ENCODE measurements around the gene MYL3.

Gene MYL3

DNA sequence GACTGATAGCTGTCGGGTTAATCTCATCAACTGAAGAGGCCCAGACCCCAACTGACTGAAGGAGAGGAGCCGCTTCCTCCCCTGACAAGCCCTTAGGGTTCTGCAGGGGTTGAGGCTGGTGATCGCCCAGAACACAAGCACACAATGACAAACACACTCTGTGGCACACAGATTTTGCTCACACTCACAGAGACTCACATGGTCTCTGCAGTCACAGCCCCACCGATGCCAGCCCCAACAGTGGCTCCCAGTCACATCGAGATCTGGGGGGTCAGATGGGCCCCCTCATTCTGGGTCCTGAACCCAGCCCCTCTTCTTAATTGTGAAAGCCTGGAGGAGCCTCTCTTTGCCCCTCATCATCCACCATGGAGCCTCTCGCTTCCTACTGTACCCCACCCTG lies 31.0 kb upstream of the MYL3 start:
- Histone ChIP-seq H3K9me3 (ENCODE audit: control insufficient read depth, insufficient read depth, low read length) (no peaks in the 10 kb centered on the region), H3K36me3 (ENCODE audit: insufficient read depth, low read length) (no peaks in the 10 kb centered on the region), H3K9ac (ENCODE audit: low read depth, low read length) (no peak overlapping the region), H3K4me1 (ENCODE audit: insufficient read depth, low read length) (peaks cover 18% of the 10 kb centered on the region)

GRCh38 chr3:46893763-46894162 lies 30.5 kb upstream of the MYL3 start:
- H3K9me3 ChIP-seq (ENCODE audit: control insufficient read depth, insufficient read depth, low read length) = no peaks in the 10 kb centered on the region
- no peaks in the 10 kb centered on the region for H3K36me3 ChIP-seq (ENCODE audit: insufficient read depth, low read length)
- no peak overlapping the region for H3K9ac ChIP-seq (ENCODE audit: low read depth, low read length)
- H3K4me1 ChIP-seq (ENCODE audit: insufficient read depth, low read length) = peaks cover 23% of the 10 kb centered on the region

DNA sequence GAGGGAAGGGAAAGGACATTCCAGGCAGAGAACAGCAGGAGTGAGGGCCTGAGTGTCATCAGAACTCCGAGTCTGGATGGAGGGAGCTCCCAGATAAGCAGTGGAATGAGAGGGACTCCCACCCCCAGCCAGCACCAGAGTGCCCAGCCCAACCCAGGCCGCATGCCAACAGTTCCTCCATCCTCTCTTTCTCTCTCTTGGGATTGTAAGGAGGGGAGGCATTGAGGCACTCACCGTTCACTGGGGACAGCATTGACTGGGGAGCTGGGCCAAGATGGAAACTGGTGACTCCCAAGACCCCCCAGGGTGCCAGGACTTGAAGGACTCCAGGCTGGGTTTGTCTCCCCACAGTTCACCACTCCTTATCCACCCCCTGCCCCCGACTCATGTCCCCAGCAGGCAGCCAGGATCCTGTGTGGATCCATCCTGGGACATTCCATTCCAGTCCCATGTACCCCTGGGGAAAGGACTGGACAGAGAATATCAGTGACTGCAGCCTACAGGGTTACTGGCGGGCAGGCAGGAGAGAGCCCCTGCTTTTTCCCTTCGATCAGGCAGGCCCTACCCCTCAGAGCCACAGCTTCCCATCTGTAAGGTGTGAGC lies 30.0 kb upstream of the MYL3 start:
- Histone ChIP-seq H3K36me3 (ENCODE audit: insufficient read depth, low read length) (no peaks in the 10 kb centered on the region), H3K9ac (ENCODE audit: low read depth, low read length) (peak overlapping the region; percentile 68; the same call in 1 of the 2 replicates), H3K9me3 (ENCODE audit: control insufficient read depth, insufficient read depth, low read length) (no peaks in the 10 kb centered on the region)

GRCh38 chr3:46892285-46893145 lies 29.3 kb upstream of the MYL3 start:
- H3K9ac ChIP-seq (ENCODE audit: low read depth, low read length) = peak overlapping the region; percentile 68; the same call in 1 of the 2 replicates
- H3K4me1 ChIP-seq (ENCODE audit: insufficient read depth, low read length) = peaks cover 35% of the 10 kb centered on the region
- H3K36me3 ChIP-seq (ENCODE audit: insufficient read depth, low read length) = no peaks in the 10 kb centered on the region
- no peaks in the 10 kb centered on the region for H3K9me3 ChIP-seq (ENCODE audit: control insufficient read depth, insufficient read depth, low read length)

More for the DNA sequence above, 30.0 kb upstream of the MYL3 start:
- peaks cover 28% of the 10 kb centered on the region for H3K4me1 ChIP-seq (ENCODE audit: insufficient read depth, low read length)

- no peaks in the 10 kb centered on the region for H3K9me3 ChIP-seq (ENCODE audit: control insufficient read depth, insufficient read depth, low read length)
- no peaks in the 10 kb centered on the region for H3K36me3 ChIP-seq (ENCODE audit: insufficient read depth, low read length)
- no peak overlapping the region for H3K9ac ChIP-seq (ENCODE audit: low read depth, low read length)
- H3K4me1 ChIP-seq (ENCODE audit: insufficient read depth, low read length) = peaks cover 38% of the 10 kb centered on the region
Observed at GRCh38 chr3:46891132-46891531, 27.9 kb upstream of the MYL3 start.

GRCh38 chr3:46890132-46890531 lies 26.9 kb upstream of the MYL3 start:
- Histone ChIP-seq H3K9ac (ENCODE audit: low read depth, low read length) (no peak overlapping the region), H3K9me3 (ENCODE audit: control insufficient read depth, insufficient read depth, low read length) (no peaks in the 10 kb centered on the region), H3K4me1 (ENCODE audit: insufficient read depth, low read length) (peaks cover 41% of the 10 kb centered on the region), H3K36me3 (ENCODE audit: insufficient read depth, low read length) (no peaks in the 10 kb centered on the region)

DNA sequence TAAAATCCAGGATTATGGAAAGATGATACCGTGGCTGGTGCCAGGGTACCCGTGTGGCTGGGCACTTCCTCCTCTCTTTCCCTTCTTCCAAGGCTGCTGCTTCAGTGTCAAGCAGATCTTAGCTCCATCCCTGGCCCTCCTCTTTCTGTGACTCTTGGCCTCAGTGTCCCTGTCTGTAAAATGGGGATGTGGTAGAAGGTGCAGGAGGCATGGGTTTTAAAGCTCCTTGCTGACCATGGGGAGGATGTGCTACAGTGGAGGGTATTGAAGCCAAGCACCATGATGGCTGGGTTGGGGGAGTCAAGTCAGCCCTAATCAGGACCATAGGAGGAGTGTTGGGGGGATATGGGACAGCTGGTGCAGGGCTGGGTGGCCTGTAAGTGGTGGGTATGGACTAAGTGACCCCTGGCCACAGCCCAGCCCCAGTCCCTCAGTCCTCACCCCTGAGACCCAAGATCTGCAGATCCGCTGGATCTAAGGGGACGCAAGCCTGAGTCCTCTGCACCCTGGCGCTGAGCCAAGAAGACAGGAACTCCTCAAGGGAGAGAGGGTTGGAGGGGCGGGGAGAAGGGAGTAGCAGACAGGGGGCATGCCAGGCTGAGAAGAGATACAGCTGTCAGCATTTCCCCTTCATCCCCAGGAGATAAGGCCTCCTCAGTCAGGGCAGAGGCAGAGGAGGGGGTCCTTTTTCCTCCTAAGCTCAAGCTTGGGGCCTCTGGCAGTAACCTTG lies 26.3 kb upstream of the MYL3 start:
- Histone ChIP-seq H3K4me1 (ENCODE audit: insufficient read depth, low read length) (peaks cover 46% of the 10 kb centered on the region), H3K9me3 (ENCODE audit: control insufficient read depth, insufficient read depth, low read length) (no peaks in the 10 kb centered on the region), H3K36me3 (ENCODE audit: insufficient read depth, low read length) (no peaks in the 10 kb centered on the region), H3K9ac (ENCODE audit: low read depth, low read length) (no peak overlapping the region)

- H3K9ac ChIP-seq (ENCODE audit: low read depth, low read length) = no peak overlapping the region
- no peaks in the 10 kb centered on the region for H3K9me3 ChIP-seq (ENCODE audit: control insufficient read depth, insufficient read depth, low read length)
- no peaks in the 10 kb centered on the region for H3K36me3 ChIP-seq (ENCODE audit: insufficient read depth, low read length)
- H3K4me1 ChIP-seq (ENCODE audit: insufficient read depth, low read length) = peaks cover 55% of the 10 kb centered on the region
Observed at GRCh38 chr3:46888705-46889104, 25.5 kb upstream of the MYL3 start.

- Histone ChIP-seq H3K4me1 (ENCODE audit: insufficient read depth, low read length) (peaks cover 50% of the 10 kb centered on the region), H3K9ac (ENCODE audit: low read depth, low read length) (no peak overlapping the region), H3K9me3 (ENCODE audit: control insufficient read depth, insufficient read depth, low read length) (no peaks in the 10 kb centered on the region), H3K36me3 (ENCODE audit: insufficient read depth, low read length) (no peaks in the 10 kb centered on the region)
Observed at GRCh38 chr3:46887980-46888494, 24.8 kb upstream of the MYL3 start.

DNA sequence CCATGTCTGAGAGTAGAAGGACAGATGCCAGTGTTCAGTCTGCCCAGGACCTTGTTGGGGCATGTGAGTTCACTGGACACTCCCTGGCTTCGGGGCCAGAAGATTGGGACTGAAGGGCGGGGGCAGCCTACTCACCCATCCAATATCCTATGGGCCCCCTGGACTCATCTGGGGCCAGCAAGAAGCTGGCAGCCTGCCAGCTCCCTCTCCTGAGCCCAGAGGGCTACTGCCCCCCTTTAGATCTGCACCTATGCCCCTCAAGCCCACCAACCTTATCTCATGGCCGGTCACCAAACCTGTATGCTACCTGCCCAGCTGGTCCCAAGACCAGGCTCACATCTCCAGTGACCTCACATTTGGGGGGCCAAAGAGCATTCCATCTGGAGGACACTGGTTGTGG lies 22.4 kb upstream of the MYL3 start:
- Histone ChIP-seq H3K9me3 (ENCODE audit: control insufficient read depth, insufficient read depth, low read length) (no peaks in the 10 kb centered on the region), H3K4me1 (ENCODE audit: insufficient read depth, low read length) (peaks cover 49% of the 10 kb centered on the region), H3K36me3 (ENCODE audit: insufficient read depth, low read length) (no peaks in the 10 kb centered on the region), H3K9ac (ENCODE audit: low read depth, low read length) (no peak overlapping the region)

- H3K9me3 ChIP-seq (ENCODE audit: control insufficient read depth, insufficient read depth, low read length) = no peaks in the 10 kb centered on the region
- H3K9ac ChIP-seq (ENCODE audit: low read depth, low read length) = no peak overlapping the region
- peaks cover 46% of the 10 kb centered on the region for H3K4me1 ChIP-seq (ENCODE audit: insufficient read depth, low read length)
- no peaks in the 10 kb centered on the region for H3K36me3 ChIP-seq (ENCODE audit: insufficient read depth, low read length)
Observed at GRCh38 chr3:46884929-46885328, 21.7 kb upstream of the MYL3 start.

- H3K9me3 ChIP-seq (ENCODE audit: control insufficient read depth, insufficient read depth, low read length) = no peaks in the 10 kb centered on the region
- H3K9ac ChIP-seq (ENCODE audit: low read depth, low read length) = no peak overlapping the region
- H3K4me1 ChIP-seq (ENCODE audit: insufficient read depth, low read length) = peaks cover 41% of the 10 kb centered on the region
- H3K36me3 ChIP-seq (ENCODE audit: insufficient read depth, low read length) = no peaks in the 10 kb centered on the region
Observed at GRCh38 chr3:46884427-46884826, 21.2 kb upstream of the MYL3 start.

- no peaks in the 10 kb centered on the region for H3K36me3 ChIP-seq (ENCODE audit: insufficient read depth, low read length)
- H3K9ac ChIP-seq (ENCODE audit: low read depth, low read length) = peak overlapping the region; percentile 54; the same call in 1 of the 2 replicates
- peaks cover 38% of the 10 kb centered on the region for H3K4me1 ChIP-seq (ENCODE audit: insufficient read depth, low read length)
- no peaks in the 10 kb centered on the region for H3K9me3 ChIP-seq (ENCODE audit: control insufficient read depth, insufficient read depth, low read length)
Observed at GRCh38 chr3:46883830-46884185, 20.6 kb upstream of the MYL3 start.

DNA sequence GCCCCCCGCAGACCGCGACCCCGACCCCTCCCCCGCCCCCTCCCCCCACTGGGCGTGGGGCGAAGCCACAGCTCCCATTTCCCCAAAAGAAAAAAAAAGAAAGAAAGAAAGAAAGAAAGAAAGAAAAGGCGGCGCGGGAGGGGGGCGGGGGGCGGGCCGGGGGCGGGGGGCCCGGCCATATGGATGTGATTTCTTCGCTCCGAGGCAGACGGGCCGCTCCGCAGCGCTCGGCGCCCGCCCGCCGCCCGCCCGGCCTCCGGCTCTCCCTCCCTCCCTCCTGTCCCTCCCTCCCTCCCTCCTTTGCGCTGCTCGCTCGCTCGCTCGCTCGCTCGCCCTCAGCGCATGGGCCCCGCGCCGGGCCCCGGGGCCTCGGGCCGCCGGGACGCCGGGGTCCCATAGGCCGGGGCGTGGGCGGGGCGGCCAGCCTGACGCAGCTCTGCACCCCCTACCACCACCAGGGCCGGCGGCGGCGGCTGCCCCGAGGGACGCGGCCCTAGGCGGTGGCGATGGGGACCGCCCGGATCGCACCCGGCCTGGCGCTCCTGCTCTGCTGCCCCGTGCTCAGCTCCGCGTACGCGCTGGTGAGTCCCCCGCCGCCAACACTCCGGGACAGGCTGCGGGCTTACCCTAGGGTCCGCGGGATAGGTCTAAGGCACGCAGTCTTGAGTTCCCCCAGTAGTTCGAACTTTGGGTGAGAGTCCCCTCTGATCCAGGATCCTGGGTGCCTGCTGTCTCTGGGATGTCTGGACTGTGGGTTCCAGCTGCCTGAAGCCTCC lies 20.0 kb upstream of the MYL3 start:
- peak overlapping the region; percentile 54; the same call in 1 of the 2 replicates for H3K9ac ChIP-seq (ENCODE audit: low read depth, low read length)
- H3K9me3 ChIP-seq (ENCODE audit: control insufficient read depth, insufficient read depth, low read length) = no peaks in the 10 kb centered on the region
- peaks cover 33% of the 10 kb centered on the region for H3K4me1 ChIP-seq (ENCODE audit: insufficient read depth, low read length)
- no peaks in the 10 kb centered on the region for H3K36me3 ChIP-seq (ENCODE audit: insufficient read depth, low read length)

Measured in ES-I3 (cell line).